AG08395 (cell line): ENCODE results near the gene RGS12.

Experiments used
- DNase-seq: peaks from one replicate; pipeline ENCODE4 v3.0.0; 2012; ENCODE audit warnings: mixed read lengths, low spot score

Gene RGS12

GRCh38 chr4:3283916-3284315, 8.9 kb upstream of the RGS12 start:
- DNase-seq: no peak

DNA sequence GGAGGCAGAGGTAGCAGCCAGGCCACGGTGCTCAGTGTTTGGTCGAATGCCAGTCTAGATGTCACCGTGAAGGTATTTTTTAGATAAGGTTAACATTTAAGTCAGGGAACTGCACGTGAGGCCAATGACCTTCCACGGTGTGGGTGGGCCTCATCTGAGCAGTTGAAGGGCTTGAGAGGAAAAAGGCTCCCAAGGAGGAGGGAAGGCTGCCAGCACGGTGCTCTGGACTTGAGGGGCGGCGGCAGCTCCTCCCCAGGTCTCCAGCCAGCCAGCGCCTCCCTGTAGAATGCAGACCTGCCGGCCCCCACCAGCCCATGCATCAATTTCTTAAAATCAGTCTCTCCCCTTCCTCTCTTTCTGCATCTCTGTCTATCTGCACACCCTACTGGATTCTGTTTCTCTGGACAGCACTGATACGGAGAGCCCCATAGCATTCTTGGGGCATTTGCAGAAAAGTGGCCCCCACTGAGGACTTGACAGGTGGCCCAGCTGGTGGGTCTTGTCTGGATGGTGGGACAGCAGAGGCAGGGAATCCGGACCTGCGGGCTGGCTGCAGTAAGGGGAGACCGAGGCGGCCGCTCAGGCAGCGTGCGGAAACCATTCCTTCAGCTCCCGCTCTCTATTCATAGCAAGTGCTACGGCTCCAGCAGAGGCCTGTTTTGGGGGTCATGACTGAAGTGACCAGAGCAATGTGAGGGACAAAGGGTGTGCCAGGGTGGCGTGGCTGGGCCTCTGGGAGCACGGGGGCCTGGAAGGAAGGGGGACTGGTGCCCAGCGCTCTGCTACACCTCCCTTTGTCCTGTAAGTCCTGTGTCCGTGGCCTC, 7.9 kb upstream of the RGS12 start:
- no peak for DNase-seq

DNA sequence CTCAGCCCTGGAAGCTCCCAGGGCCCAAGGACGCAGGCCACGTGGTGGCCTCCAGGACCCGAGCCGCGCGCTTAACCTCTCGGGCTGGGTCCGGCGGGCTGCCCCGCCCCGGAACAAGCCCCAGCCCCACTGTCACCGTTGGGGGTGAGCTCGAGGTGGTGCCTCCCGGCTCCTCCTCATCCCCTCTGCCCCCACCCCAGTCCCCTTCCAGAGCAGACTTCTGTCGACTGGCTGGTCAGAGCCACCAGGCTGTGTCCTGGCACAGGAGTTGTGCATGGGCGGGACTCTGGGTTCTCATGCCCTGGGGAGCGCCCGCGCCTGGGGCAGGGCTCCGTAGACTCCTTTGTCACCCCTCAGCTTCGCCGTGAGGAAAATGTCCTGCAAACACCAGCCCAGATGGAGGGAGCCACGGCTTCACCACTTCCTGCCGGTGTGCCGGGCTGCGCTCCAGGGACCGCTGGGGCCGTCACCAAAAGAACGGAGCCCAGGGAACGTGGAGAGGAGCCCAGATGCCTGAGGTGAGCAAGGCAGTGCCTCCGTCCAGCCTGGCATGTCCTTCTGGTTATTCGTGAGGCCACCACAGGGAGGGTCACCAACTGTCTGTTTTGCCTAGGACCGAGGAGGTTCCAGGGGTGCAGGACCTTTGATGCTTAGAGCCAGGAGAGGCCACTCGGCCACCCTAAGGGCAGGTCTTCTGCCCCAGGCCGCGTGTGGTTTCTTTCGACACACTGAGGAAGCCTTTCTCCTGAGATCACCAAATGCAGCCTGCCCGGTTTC, 7.1 kb upstream of the RGS12 start:
- DNase-seq: peak; percentile 83

GRCh38 chr4:3286335-3287175, 6.3 kb upstream of the RGS12 start:
- DNase-seq: no peak

DNA sequence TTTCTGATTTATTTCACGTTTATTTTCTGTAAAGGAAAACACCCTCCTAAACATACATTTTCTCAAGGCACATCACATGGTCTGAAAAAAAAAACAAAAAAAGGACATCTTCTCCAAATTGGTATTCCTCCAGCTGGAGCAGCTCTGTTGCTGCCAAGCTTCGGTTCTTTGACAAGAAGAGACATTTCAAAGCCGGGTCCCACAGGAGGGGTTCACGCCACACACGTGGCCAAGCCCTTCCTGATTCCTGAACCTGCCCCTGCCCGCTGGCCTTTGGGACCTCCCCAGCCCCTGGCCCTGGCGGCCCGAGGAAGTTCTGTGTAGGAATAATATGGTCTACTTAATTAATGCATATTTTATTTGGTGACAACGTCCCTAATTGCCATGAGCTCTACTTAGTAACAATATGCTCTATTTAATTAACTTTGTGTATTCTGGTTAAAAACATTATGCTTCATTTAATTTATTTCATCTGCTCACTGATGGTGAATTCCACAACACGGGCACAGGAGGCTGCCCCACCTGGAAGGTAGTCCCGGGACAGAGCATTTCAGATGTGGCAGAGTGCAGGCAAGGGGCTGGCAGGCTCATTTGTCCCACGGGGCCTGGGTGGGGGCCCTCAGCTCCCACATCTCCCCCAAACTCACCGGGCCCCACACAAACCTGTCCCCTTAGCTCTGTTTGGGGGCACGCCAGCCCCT, 5.4 kb upstream of the RGS12 start:
- no peak for DNase-seq

DNA sequence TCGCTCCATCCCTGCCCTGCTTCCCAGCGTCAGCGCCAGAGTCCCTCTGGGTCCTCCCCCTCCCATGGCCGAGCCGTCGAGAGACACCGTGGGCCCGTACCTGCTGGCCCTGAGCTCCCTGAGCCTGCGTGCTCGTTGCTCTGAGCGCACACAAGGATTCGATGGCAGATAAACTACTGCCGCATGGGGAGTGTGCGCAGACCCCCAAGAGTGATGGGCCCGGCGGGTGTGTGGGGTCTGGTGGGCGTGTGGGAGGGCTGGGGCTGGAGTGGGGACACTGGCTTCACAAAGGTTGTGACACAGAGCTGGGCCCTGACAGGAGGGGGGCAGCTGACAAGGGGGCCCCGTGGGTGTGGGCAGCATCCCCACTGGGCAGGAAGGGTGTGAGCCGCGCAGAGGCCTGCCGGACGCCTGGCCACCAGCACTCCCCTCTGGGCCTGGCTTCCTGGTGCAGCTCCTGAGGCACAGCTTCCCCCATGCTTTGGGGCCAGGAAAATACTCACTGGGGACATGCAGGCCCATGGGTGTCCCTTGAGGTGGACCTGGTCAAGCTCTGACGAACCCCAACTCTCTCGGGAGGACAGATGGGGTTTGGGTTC, 4.8 kb upstream of the RGS12 start:
- no peak for DNase-seq

DNA sequence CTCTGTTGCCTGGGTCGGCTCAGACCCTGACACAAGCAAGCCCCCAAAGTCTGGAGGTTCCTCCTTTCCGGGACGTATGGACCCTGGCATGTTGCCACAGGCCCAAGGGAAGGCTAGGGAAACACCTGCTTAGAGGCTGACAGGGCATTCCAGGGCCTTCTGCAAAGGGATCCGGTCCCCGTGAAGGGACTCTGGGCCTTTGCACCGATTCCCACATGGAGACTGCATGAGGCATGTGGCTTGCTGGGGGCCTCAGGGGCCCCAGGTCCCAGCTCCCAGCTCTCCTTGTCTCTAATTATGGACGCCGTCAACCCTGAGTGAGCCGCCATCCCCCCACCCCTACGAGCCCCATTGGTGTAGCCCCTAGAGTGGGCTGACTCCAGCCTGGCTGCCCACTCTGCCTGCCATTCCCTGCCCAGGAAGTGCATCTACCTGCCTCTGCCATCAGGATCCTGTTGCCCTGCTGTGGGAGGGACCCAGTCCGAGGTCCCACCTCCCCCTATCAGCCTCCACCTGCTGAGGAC, 4.2 kb upstream of the RGS12 start:
- no peak for DNase-seq

- DNase-seq: no peak
Observed at GRCh38 chr4:3290476-3290875, 2.3 kb upstream of the RGS12 start.

DNA sequence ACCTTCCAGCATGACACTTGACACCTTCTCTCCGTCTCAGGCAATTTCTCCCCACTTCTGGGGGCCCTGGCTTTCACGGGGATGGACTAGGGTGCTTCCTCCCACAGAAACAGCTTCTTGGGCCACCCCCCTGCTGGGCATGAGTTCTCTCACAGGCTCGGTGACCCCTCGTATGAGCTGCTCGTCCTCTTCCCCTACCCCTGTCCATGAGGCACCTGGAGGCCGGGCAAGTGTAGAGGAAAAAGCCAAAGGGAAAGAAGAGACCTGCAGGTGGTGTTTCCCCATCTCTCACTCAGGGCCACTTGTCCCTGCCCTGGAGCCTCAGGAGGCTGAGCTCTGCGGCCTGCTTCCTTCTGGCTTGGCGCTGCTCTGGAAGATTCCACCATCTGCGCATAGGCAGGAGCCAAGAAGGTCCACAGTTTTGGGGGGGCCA, 1.9 kb upstream of the RGS12 start:
- DNase-seq: no peak

DNA sequence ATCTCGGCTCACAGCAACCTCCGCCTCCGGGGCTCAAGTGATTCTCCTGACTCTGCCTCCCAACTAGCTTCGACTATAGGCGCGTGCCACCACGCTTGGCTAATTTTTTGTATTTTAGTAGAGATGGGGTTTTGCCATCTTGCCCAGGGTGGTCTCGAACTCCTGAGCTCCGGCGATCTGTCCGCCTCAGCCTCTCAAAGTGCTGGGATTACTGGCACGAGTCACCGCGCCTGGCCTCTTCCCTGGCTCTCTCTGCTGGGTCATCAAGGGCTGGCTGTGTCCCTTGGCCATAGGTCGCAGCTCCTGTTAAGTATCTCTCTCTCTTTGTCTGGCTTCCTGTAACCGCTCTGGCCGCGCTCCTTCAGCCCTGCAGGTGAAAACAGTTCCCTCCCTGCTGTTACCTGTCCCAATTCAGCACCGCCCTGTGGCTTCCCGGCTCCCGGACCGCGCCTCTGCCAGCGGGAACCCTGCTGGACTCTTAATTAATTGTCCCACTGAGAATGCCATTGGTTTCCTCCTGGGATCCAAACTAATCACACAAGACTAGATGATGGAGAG, 1.3 kb upstream of the RGS12 start:
- DNase-seq: no peak

DNA sequence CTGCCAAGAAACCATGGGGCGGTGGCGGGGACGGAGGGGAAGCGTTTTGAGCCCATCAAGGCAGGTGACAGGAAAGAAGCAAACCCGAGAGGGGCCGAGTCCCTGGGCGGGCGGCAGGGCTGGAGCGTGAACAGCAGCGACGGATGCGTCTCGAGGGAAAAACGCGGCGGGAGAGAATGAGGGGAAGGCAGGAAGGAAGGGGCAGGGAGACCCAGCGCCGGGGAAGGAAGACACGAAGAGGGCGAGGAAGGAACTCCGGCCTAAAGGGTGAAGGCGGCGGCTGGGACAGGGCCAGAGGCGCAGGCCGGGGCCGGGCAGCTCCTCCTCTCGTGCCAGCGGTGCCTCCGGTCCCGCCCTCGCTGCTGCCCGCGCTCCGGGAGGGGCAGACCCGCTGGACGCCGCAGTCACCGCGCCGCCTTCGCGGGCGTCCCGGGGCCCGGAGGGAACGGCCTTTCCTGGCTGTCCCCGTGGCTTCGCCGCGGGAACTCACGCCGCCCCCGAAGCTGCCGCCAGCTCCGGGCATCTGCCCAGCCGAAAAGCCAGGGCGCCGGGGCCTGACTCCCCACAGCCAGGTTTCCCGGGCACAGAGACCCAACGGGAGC, 751 bp upstream of the RGS12 start:
- peak; percentile 67 for DNase-seq

DNA sequence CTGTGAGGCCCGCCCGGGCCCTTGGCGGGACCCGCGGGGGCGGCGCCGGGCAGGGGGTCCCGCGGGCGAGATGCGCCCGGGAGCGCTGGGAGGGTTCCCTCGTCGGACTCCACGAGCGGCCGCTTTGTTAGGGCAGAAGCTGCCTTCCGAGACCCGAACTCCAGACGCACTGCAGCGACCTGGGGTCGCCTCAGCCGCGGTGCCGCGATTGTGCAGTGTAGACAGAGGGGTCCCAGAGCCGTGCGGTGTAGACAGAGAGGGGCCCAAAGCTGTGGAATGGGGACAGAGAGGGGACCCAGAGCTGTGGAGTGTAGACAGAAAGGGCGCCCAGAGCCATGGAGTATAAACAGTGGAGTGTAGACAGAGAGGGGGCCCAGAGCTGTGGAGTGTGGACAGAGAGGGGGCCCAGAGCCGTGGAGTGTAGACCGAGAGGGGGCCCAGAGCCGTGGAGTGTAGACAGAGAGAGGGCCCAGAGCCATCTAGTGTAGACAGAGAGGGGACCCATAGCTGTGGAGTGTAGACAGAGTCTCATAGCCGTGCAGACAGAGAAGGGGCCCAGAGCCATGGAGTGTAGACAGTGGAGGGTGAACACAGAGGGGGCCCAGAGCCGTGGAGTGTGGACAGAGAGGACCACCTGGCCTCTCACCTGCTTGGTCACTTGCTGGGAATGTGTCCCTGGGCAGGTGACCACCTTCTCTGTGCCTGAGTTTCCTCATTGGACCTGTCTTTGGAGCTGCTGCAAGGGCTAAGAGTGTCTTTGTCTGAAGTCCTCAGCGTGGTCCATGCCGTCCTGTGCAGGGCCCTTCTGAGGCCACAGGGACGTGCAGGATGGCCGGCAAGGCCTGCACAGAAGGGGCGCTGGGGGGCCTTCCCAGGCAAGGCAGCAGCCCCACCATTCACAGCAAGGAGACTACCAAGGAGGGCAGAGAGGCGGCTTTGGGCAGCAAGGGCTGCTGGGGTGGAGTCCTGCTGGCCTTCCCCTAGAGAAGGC, 875 bp downstream of the RGS12 start:
- DNase-seq: no peak

DNA sequence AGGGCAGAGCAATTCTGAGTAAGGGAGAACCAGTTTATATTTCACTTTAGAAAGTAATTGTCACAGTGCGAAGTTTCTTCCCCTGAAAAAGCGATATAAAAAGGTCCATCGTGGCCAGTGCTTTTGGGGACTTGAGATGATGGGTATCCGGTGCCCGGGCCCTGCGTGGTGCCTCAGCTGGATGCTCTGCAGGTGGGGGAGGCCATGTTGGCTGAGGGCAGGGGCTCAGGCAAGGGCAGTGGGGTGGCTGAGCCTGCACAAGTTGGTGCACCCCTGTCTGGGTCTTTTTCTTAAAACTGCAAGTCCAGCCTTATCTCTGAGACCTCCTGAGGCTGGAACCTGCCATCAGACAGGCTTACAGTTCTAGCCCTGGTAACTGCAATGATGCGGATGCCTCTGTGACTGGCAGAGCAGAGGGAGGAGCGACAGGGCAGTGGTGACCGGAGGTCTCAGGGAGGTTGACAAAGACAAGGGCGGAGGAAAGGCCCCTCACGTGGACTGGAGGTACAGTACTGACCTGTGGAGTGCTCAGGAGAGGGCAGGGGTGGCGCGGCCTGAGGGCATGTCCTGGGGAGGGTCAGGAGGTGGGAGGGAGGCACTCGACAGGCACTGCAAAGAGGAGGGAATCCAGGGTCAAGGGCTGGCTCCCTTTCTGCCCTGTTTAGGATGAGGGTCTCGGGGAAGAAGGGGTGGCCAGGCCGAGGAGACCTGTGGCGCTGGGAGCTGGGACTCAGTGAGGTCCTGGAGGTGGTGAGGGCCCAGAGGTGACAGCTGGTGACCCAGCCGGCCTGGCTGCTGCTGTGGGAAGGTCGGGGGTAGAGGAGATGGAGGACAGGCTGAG, 1.8 kb downstream of the RGS12 start:
- no peak for DNase-seq

GRCh38 chr4:3295837-3296624, 3.2 kb downstream of the RGS12 start:
- no peak for DNase-seq

DNA sequence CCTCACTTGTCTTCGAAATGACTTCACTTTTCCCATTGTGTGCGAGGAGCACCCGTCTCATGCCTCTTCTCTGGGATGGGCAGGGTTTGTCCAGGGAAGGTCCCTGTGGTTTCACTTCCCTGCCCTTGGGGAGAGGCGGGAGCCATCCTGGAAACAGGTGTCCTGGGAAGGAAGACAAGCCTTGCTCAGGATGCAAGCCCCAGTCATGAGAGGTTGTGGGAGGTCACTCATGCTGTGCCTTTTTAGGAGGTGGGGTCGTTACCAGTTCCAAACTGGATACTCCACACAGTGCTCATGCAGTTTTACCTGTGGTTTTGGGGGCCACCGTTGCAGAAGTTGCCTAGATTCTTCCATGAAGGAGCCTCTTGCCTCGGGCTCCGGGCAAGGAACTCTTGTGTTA, 3.8 kb downstream of the RGS12 start:
- DNase-seq: no peak

GRCh38 chr4:3297066-3297859, 4.4 kb downstream of the RGS12 start:
- no peak for DNase-seq
